Mesenchymal stem cell (in vitro differentiated cells and primary cell): ENCODE measurements around the gene BAHD1.

ENCODE experiments used
- DNase-seq: peaks from one replicate; pipeline ENCODE4 v3.0.0-alpha.2; 2013
- H2AFZ ChIP-seq: one replicate; pipeline ENCODE4 v1.6.1; 2013; ENCODE audit warnings: low read depth, mild to moderate bottlenecking, control low read depth, inconsistent platforms, low read length, moderate library complexity
- H2AK5ac ChIP-seq: 2 replicates; pipeline ENCODE4 v1.6.1; 2013; ENCODE audit warnings: low read length, moderate library complexity, mild to moderate bottlenecking, inconsistent platforms; ENCODE audit not compliant: severe bottlenecking
- H2BK120ac ChIP-seq: one replicate; pipeline ENCODE4 v1.6.1; 2013; ENCODE audit warnings: low read depth, mild to moderate bottlenecking, inconsistent platforms, low read length, moderate library complexity
- H2BK12ac ChIP-seq, 2 experiments: one replicate each; pipeline ENCODE4 v1.6.1; 2013; ENCODE audit warnings: inconsistent platforms in 2 of 2, low read length in 2 of 2, mild to moderate bottlenecking in 2 of 2, moderate library complexity in 2 of 2, control low read depth in 1 of 2
- H2BK15ac ChIP-seq: one replicate; pipeline ENCODE4 v1.6.1; 2013; ENCODE audit warnings: mild to moderate bottlenecking, low read depth, inconsistent platforms; ENCODE audit not compliant: poor library complexity, severe bottlenecking
- H2BK5ac ChIP-seq: 2 replicates; pipeline ENCODE4 v1.6.1; 2013; ENCODE audit warnings: low read depth, mild to moderate bottlenecking, low read length, control low read depth, inconsistent platforms; ENCODE audit not compliant: poor library complexity, severe bottlenecking
- H3K14ac ChIP-seq, 2 experiments: one replicate each; pipeline ENCODE4 v1.6.1; 2013; ENCODE audit warnings: inconsistent platforms in 2 of 2, low read length in 2 of 2, control low read depth in 1 of 2, mild to moderate bottlenecking in 1 of 2, moderate library complexity in 1 of 2
- H3K18ac ChIP-seq, 2 experiments: one replicate each; pipeline ENCODE4 v1.6.1; 2013; ENCODE audit warnings: inconsistent platforms in 2 of 2, low read length in 2 of 2, control low read depth in 1 of 2, low read depth in 1 of 2, mild to moderate bottlenecking in 1 of 2
- H3K23ac ChIP-seq, 2 experiments: one replicate each; pipeline ENCODE4 v1.6.1; 2013; ENCODE audit warnings: inconsistent platforms in 2 of 2, low read length in 2 of 2, mild to moderate bottlenecking in 2 of 2, moderate library complexity in 2 of 2, control low read depth in 1 of 2
- H3K27ac ChIP-seq: 2 replicates; pipeline ENCODE4 v1.5.1; 2013; ENCODE audit warnings: mild to moderate bottlenecking, moderate library complexity, low read length, control low read depth, inconsistent platforms; ENCODE audit not compliant: poor library complexity, severe bottlenecking
- H3K27me3 ChIP-seq, 2 experiments: 2 replicates each; pipeline versions ENCODE4 v1.6.1 to v1.7.0; 2013; ENCODE audit warnings: low read length in 2 of 2, mild to moderate bottlenecking in 2 of 2, moderate library complexity in 2 of 2, control low read depth in 1 of 2, inconsistent platforms in 1 of 2; ENCODE audit not compliant: control insufficient read depth in 1 of 2, insufficient read depth in 1 of 2
- H3K36me3 ChIP-seq, 2 experiments: 2 replicates each; pipeline versions ENCODE4 v1.6.1 to v1.7.0; 2013; ENCODE audit warnings: low read length in 2 of 2, control low read depth in 1 of 2, inconsistent platforms in 1 of 2, low read depth in 1 of 2, mild to moderate bottlenecking in 1 of 2; ENCODE audit not compliant: insufficient read depth in 2 of 2, control insufficient read depth in 1 of 2
- H3K4ac ChIP-seq, 2 experiments: one replicate each; pipeline ENCODE4 v1.6.1; 2013; ENCODE audit warnings: inconsistent platforms in 2 of 2, low read length in 2 of 2, mild to moderate bottlenecking in 2 of 2, moderate library complexity in 2 of 2, control low read depth in 1 of 2, low read depth in 1 of 2
- H3K4me1 ChIP-seq: 2 replicates; pipeline ENCODE4 v1.6.1; 2013; ENCODE audit warnings: low read depth, low read length, control low read depth; ENCODE audit not compliant: control insufficient read depth, insufficient read depth
- H3K4me2 ChIP-seq: 2 replicates; pipeline ENCODE4 v1.6.1; 2013; ENCODE audit warnings: low read length, mild to moderate bottlenecking, inconsistent platforms; ENCODE audit not compliant: poor library complexity, severe bottlenecking
- H3K4me3 ChIP-seq, 2 experiments: 2 replicates each; pipeline versions ENCODE4 v1.5.1 to v1.7.0; 2013; ENCODE audit warnings: low read length in 2 of 2, mild to moderate bottlenecking in 2 of 2, control low read depth in 1 of 2, low read depth in 1 of 2; ENCODE audit not compliant: insufficient read depth in 1 of 2
- H3K79me1 ChIP-seq: replicated peaks from 2 replicates; pipeline ENCODE4 v1.6.1; 2013; ENCODE audit warnings: mild to moderate bottlenecking, control low read depth, low read length, inconsistent platforms; ENCODE audit not compliant: poor library complexity, severe bottlenecking
- H3K9ac ChIP-seq: 2 replicates; pipeline ENCODE4 v1.7.0; 2013; ENCODE audit warnings: mild to moderate bottlenecking, low read length, moderate library complexity
- H3K9me3 ChIP-seq: 2 replicates; pipeline ENCODE4 v1.7.0; 2013; ENCODE audit warnings: mild to moderate bottlenecking, low read length; ENCODE audit not compliant: control insufficient read depth
- H4K8ac ChIP-seq: one replicate; pipeline ENCODE4 v1.6.1; 2013; ENCODE audit warnings: inconsistent platforms, mild to moderate bottlenecking, low read length, moderate library complexity
- H4K91ac ChIP-seq: one replicate; pipeline ENCODE4 v1.6.1; 2013; ENCODE audit warnings: mild to moderate bottlenecking, low read length, inconsistent platforms
- WGBS: methylation state at CpG from one replicate; pipeline ENCODE4 v1.1.7; 2013; ENCODE audit warnings: mixed read lengths; 5-methylcytosine and 5-hydroxymethylcytosine counted together

Gene BAHD1

DNA sequence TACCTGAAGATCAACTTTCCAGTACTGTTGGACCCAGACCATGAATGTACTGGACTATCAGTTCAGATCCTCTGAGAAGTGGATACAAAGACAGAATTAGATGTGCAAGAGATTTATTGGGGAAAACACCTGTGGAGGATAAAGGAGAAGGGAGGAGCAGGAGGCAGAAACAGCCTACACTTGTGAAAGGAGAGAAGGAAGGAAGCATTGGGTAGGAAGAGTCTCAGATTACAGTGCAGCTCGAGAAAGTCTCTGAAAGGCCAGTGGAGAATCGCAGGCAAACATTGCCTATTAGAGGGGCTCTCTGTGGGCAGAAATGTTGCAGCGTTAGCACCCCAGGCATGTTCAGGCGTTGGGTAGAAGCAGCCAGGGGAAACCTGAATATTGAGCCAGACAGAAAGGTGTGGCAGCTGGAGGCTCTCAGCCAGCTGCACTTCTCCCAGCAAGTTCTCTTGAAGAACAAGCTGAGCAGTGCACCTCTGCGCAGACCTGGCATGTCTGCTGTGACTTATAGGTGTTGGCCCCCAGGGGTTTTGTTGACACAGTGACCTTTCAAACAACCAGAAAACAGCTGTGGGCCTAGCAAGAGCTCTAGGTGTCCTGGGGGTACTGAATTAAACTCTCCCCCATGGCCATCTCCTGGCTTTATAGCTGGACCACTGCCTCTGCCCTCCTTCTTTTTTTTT is 37.0 kb downstream of the BAHD1 start:
- H3K9me3 ChIP-seq, result peaks cover 6% of the 10 kb centered on the region
- H4K91ac ChIP-seq, result no peak overlapping the region

GRCh38 chr15:40479024-40479423 is 38.3 kb downstream of the BAHD1 start:
- no peak for DNase-seq
- Histone ChIP-seq H2BK120ac (no peak overlapping the region), H3K4ac (no peak overlapping the region), H3K36me3 (no peaks in the 10 kb centered on the region), H3K27ac (no peak overlapping the region), H4K8ac (no peak overlapping the region), H2BK15ac (no peak overlapping the region), H3K4me3 (no peak overlapping the region), H2AFZ (no peak overlapping the region), H2BK12ac (no peak overlapping the region), H3K27me3 (peaks cover 23 to 27% of the 10 kb centered on the region in 2 experiments), H3K14ac (no peak overlapping the region), H3K79me1 (no peaks in the 10 kb centered on the region), H3K4me2 (no peak overlapping the region), H3K18ac (no peak overlapping the region), H3K9ac (no peak overlapping the region), H3K4me1 (peaks cover 2% of the 10 kb centered on the region), H3K9me3 (peaks cover 6% of the 10 kb centered on the region), H2BK5ac (no peak overlapping the region), H3K23ac (no peak overlapping the region), H2AK5ac (no peak overlapping the region), H4K91ac (no peak overlapping the region)

More for the DNA sequence above, 37.0 kb downstream of the BAHD1 start:
- H2BK12ac ChIP-seq, result no peak overlapping the region
- no peak for DNase-seq
- H3K9ac ChIP-seq, result no peak overlapping the region
- H3K36me3 ChIP-seq, result no peaks in the 10 kb centered on the region
- H3K23ac ChIP-seq, result no peak overlapping the region
- H3K4me1 ChIP-seq, result peaks cover 2% of the 10 kb centered on the region
- H3K18ac ChIP-seq, result no peak overlapping the region
- H3K4me2 ChIP-seq, result no peak overlapping the region
- H3K27ac ChIP-seq, result no peak overlapping the region
- no peak overlapping the region for H2AK5ac ChIP-seq
- H3K27me3 ChIP-seq, result peaks cover 23 to 27% of the 10 kb centered on the region in 2 experiments
- H2AFZ ChIP-seq, result peak overlapping the region; percentile 64
- no peak overlapping the region for H3K4me3 ChIP-seq
- H2BK15ac ChIP-seq, result no peak overlapping the region
- H3K4ac ChIP-seq, result no peak overlapping the region
- H2BK120ac ChIP-seq, result no peak overlapping the region
- peak overlapping the region in 1 of 2 experiments; percentile 12 for H3K14ac ChIP-seq
- H3K79me1 ChIP-seq, result peaks cover 2% of the 10 kb centered on the region
- no peak overlapping the region for H4K8ac ChIP-seq
- 44% methylated on average over 5 of the region's 5 CpGs for WGBS
- no peak overlapping the region for H2BK5ac ChIP-seq

- Histone ChIP-seq H3K27me3 (peaks cover 23 to 27% of the 10 kb centered on the region in 2 experiments), H3K18ac (no peak overlapping the region), H3K9ac (no peak overlapping the region), H3K4me1 (peaks cover 2% of the 10 kb centered on the region), H3K27ac (no peak overlapping the region), H2AFZ (no peak overlapping the region), H3K23ac (no peak overlapping the region), H2BK120ac (no peak overlapping the region), H2AK5ac (no peak overlapping the region), H4K8ac (no peak overlapping the region), H2BK5ac (no peak overlapping the region), H2BK15ac (no peak overlapping the region), H3K4ac (no peak overlapping the region), H3K4me2 (no peak overlapping the region), H3K9me3 (peaks cover 6% of the 10 kb centered on the region), H2BK12ac (no peak overlapping the region), H4K91ac (no peak overlapping the region), H3K14ac (no peak overlapping the region), H3K79me1 (no peaks in the 10 kb centered on the region), H3K4me3 (no peak overlapping the region), H3K36me3 (no peaks in the 10 kb centered on the region)
- DNase-seq, result no peak
- 95% methylated on average over 1 of the region's 1 CpG for WGBS
Measured at GRCh38 chr15:40481341-40482074, 40.8 kb downstream of the BAHD1 start.

GRCh38 chr15:40483919-40484318 is 43.2 kb downstream of the BAHD1 start:
- Histone ChIP-seq H4K91ac (no peak overlapping the region), H2BK15ac (no peak overlapping the region), H2BK120ac (no peak overlapping the region), H2AFZ (no peak overlapping the region), H3K18ac (no peak overlapping the region), H3K23ac (no peak overlapping the region), H3K79me1 (no peaks in the 10 kb centered on the region), H3K27me3 (peaks cover 11 to 16% of the 10 kb centered on the region in 2 experiments), H3K9ac (no peak overlapping the region), H4K8ac (no peak overlapping the region), H2AK5ac (no peak overlapping the region), H3K4ac (no peak overlapping the region), H3K4me1 (no peaks in the 10 kb centered on the region), H2BK12ac (no peak overlapping the region), H3K27ac (no peak overlapping the region), H3K36me3 (no peaks in the 10 kb centered on the region), H2BK5ac (no peak overlapping the region), H3K9me3 (peaks cover 3% of the 10 kb centered on the region), H3K4me3 (no peak overlapping the region), H3K14ac (no peak overlapping the region), H3K4me2 (no peak overlapping the region)
- 95% methylated on average over 1 of the region's 2 CpGs for WGBS
- no peak for DNase-seq
